Pancreas (tissue), 10 donors: ENCODE data around the gene DIAPH1. TPM values are rescaled to one million over a fixed set of nuclear protein-coding genes. Genes with fewer than 3 reads are reported as not detected.

Experiments
- ATAC-seq, 4 donors: fragments of 200-7000 bp; cut with Tn5 transposase; one replicate each; pipeline versions ENCODE4 v1.8.0 to v1.9.1; 2020; ENCODE audit warnings: mild to moderate bottlenecking in 4 of 4, moderate library complexity in 4 of 4
- DNase-seq, 6 donors: peaks; one replicate each; pipeline ENCODE4 v3.0.0-alpha.2; 2020
- FAIRE-seq: peaks from 2 replicates; lab custom pipeline; 2012; peaks lifted over from hg19 to GRCh38; lab: Jason Lieb, UNC
- H3K27ac ChIP-seq, 4 donors: fragments of 200-600 bp; sonication (generic); 1 replicate in 3 of 4; 2 replicates in 1 of 4; pipeline versions ENCODE4 v1.5.0 to v1.8.0; 2020
- H3K27me3 ChIP-seq, 4 donors: fragments of 200-600 bp; one replicate each; pipeline ENCODE4 v1.8.0; 2021
- H3K36me3 ChIP-seq, 3 donors: fragments of 200-600 bp; sonication (generic) in 1 of 3; one replicate each; pipeline versions ENCODE4 v1.5.0 to v1.8.0; 2020 to 2021
- H3K4me1 ChIP-seq, 3 donors: fragments of 200-600 bp; one replicate each; pipeline ENCODE4 v1.8.0; 2021
- H3K4me3 ChIP-seq, 4 donors: fragments of 200-600 bp; sonication (generic) in 2 of 4; one replicate each; pipeline versions ENCODE4 v1.5.0 to v1.8.0; 2020 to 2021
- H3K9me3 ChIP-seq, 4 donors: fragments of 200-600 bp; one replicate each; pipeline ENCODE4 v1.8.0; 2021
- WGBS, 2 donors: extraction: QIAGEN DNeasy Blood & Tissue Kit; methylation state at CpG; one replicate each; pipeline ENCODE4 v1.1.7; 2013; 5-methylcytosine and 5-hydroxymethylcytosine counted together
- intact Hi-C, 3 donors: fragments of 100-400 bp; cut with DNase I; formaldehyde crosslinking; loops; one replicate each; pipeline versions ENCODE4 v1.11.1 to v1.14.2; 2022
- polyA plus RNA-seq, 2 donors: library from polyadenylated mRNA; stranded (reverse); fragments of 200-250 nt; gene quantifications; one replicate each; pipeline ENCODE4 v1.2.3, GENCODE V29; 2013
- total RNA-seq, 6 donors: library from RNA; stranded (reverse); fragmentation: NEBNext Ultra II Directional in 4 of 6; extraction: Animal tissue kit (Norgen Biotek cat#: 25700) in 4 of 6; gene quantifications; one replicate each; pipeline versions ENCODE4 v1.2.1 to v1.2.4, GENCODE V29; 2021 to 2023
- TF ChIP-seq, protein P1 (sequence below), 4 donors: fragments of 200-600 bp; sonication (generic) in 3 of 4; IDR thresholded peaks; one replicate each; pipeline versions ENCODE4 v1.5.0 to v1.8.0; 2021; ENCODE audit warnings: antibody characterized with exemption in 4 of 4
- donor health status: healthy with polysubstance abuse.
- donor health status: DM: no; HTN: no; CAD: no; lungs with moderate emphysema.
- donor health status: DM: no; HTN: no; CAD: no.
- donor health status: control.
- donor health status: control.
- donor health status: Bipolar disorder and iron deficiency.
- donor health status: DM: yes; HTN: yes; CAD: no.
- donor health status: DM: no; HTN: no; CAD: no.
- donor health status: DM: no; HTN: no; CAD: no.
- donor health status: DM: yes; HTN: yes; CAD: no.

DIAPH1 gene
- total and polyA plus RNA-seq, 8 donors, result 28.9 to 72.7 (median 56.5) TPM

DNA sequence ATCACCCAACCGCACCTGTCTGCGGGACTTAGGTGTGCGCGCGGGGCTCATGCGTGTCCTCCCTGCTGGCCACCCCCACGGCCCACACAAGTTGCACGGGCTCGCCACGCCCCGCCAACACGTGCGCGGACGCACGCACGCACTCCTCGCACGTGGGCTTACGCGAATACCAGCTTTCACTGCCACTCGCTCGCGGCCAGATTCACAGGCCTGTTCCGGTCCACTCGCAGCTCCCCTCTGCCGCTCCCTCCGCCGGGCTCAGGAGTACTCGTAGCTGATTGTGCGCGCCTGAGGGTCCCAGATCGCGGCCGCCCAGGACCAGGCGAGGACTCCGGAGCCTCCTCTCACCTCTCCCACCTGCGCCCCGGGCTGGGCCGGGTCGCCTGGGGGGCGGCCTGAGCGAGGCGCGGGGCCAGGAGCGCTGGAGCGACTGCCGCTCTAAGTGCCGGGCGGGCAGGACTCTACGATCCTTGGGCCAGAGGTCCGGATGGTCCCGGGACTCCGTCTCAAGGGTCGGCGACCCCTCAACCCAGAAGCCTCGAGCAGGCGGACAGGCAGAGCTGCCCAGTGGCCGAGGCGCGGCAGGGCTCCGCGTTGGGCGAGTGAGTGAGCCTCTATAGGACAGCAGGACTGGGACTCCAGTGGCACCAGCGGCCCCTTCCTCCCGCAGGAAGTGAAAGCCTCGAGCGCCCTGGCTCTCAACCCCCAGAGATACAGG is 126.5 kb downstream of the DIAPH1 start:
- peak overlapping the region in 1 of 4 donors; percentile 8 for H3K4me3 ChIP-seq

DNA sequence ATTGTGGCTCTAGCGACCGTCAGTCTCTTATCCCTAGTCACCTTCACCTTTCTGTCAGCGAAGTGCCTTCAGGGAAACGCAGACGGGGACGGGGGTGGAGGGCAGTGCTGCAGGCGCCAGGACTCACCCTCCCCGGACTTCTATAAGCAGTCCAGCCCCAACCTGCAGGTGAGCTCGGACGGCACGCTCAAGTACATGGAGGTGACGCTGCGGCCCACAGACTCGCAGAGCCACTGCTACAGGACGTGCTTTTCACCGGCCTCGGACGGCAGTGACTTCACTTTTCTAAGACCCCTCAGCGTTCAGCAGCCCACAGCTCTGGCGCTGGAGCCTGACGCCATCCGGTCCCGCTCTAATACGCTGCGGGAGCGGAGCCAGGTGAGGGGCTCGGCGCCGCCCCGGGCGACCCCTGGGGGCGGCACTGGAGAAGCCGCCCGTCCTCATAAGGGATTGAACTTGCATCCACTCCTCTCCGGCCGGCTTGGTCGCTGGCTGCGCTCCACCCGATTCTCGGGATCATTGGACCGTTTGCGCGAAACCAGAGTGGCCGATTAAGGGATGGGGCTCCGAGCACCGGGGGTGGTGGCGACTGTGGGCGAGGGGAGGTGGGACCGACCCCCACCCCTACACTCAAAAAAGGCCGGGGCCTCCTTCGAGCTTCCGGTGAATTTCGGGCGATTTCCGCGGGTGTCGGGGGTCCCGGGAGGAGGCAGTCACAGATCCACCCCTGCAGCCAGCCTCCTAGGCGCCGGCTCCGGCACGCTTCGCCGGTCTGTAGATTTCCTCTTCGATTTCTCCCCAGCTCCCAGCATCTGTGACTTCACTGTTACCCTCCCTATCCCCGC is 127.3 kb downstream of the DIAPH1 start:
- H3K27ac ChIP-seq, result no peak overlapping the region
- WGBS, 2 donors, result 57 to 58% methylated on average over 65 to 66 of the region's 66 CpGs

More for the DNA sequence above, 126.5 kb downstream of the DIAPH1 start:
- Histone ChIP-seq H3K9me3 (no peaks in the 10 kb centered on the region), H3K4me1 (no peaks in the 10 kb centered on the region), H3K27me3 (no peaks in the 10 kb centered on the region), H3K36me3 (no peaks in the 10 kb centered on the region), H3K27ac (no peak overlapping the region)
- DNase-seq, result no peak
- TF ChIP-seq, protein P1, sequence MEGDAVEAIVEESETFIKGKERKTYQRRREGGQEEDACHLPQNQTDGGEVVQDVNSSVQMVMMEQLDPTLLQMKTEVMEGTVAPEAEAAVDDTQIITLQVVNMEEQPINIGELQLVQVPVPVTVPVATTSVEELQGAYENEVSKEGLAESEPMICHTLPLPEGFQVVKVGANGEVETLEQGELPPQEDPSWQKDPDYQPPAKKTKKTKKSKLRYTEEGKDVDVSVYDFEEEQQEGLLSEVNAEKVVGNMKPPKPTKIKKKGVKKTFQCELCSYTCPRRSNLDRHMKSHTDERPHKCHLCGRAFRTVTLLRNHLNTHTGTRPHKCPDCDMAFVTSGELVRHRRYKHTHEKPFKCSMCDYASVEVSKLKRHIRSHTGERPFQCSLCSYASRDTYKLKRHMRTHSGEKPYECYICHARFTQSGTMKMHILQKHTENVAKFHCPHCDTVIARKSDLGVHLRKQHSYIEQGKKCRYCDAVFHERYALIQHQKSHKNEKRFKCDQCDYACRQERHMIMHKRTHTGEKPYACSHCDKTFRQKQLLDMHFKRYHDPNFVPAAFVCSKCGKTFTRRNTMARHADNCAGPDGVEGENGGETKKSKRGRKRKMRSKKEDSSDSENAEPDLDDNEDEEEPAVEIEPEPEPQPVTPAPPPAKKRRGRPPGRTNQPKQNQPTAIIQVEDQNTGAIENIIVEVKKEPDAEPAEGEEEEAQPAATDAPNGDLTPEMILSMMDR (IDR thresholded peaks at IDR 0.05), result no peak
- ATAC-seq, result peak in 1 of 4 donors; percentile 31
- no peak for FAIRE-seq
- WGBS, 2 donors, result 61 to 68% methylated on average over 58 to 68 of the region's 68 CpGs
- intact Hi-C loops, result no loop called here

GRCh38 chr5:141490771-141491170 is 128.0 kb downstream of the DIAPH1 start:
- FAIRE-seq (no peak), DNase-seq (no peak), ATAC-seq (no peak)
- 90 to 91% methylated on average over 13 of the region's 13 CpGs for WGBS, 2 donors
- Histone ChIP-seq H3K4me3 (no peak overlapping the region), H3K4me1 (no peaks in the 10 kb centered on the region), H3K9me3 (no peaks in the 10 kb centered on the region), H3K27me3 (no peaks in the 10 kb centered on the region), H3K36me3 (no peaks in the 10 kb centered on the region), H3K27ac (no peak overlapping the region)
- intact Hi-C loops, result no loop called here
- TF ChIP-seq, protein P1 (IDR thresholded peaks at IDR 0.05), result no peak

More for the DNA sequence above, 127.3 kb downstream of the DIAPH1 start:
- Histone ChIP-seq H3K36me3 (no peaks in the 10 kb centered on the region), H3K27me3 (no peaks in the 10 kb centered on the region), H3K4me1 (no peaks in the 10 kb centered on the region), H3K4me3 (peak overlapping the region in 1 of 4 donors; percentile 8), H3K9me3 (no peaks in the 10 kb centered on the region)
- ATAC-seq, result no peak
- FAIRE-seq, result no peak
- TF ChIP-seq, protein P1 (IDR thresholded peaks at IDR 0.05), result no peak
- DNase-seq, result no peak
- intact Hi-C loops, result no loop called here

DNA sequence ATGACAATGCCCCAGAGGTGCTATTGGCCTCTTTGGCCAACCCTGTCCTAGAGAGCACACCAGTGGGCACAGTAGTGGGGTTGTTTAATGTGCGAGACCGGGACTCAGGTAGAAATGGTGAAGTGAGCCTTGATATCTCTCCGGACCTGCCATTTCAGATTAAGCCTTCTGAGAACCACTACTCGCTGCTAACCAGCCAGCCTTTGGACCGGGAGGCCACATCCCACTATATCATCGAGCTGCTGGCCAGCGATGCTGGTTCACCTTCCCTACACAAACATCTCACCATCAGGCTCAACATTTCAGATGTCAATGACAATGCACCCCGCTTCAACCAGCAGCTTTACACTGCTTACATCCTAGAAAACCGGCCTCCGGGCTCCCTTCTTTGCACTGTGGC is 128.5 kb downstream of the DIAPH1 start:
- Histone ChIP-seq H3K27me3 (no peaks in the 10 kb centered on the region), H3K4me1 (no peaks in the 10 kb centered on the region), H3K4me3 (no peak overlapping the region), H3K36me3 (no peaks in the 10 kb centered on the region), H3K27ac (no peak overlapping the region), H3K9me3 (no peaks in the 10 kb centered on the region)
- FAIRE-seq (no peak), DNase-seq (no peak), ATAC-seq (no peak)
- TF ChIP-seq, protein P1 (IDR thresholded peaks at IDR 0.05), result no peak
- intact Hi-C loops, result no loop called here
- WGBS, 2 donors, result 95 to 96% methylated on average over 10 of the region's 10 CpGs
